ENCODE results near the gene CLDN9. TPM values are rescaled to one million over a fixed set of nuclear protein-coding genes. Genes with fewer than 3 reads are reported as not detected.

CLDN9 gene
- total RNA-seq, 1 donor from 2014 or later, result 5.4 TPM

GRCh38 chr16:2966043-2966807 is 46.5 kb upstream of the CLDN9 start:
- DNase-seq (ENCODE audit: low spot score in 2 of 2, unreplicated experiment in 2 of 2), result no peak
- H3K4me3 Mint-ChIP-seq, result no peak overlapping the region
- no peak for TF ChIP-seq CTCF (IDR thresholded peaks at IDR 0.05; ENCODE audit: unreplicated experiment)
- no peak overlapping the region for H3K27ac Mint-ChIP-seq
- H3K36me3 Mint-ChIP-seq, result no peaks in the 10 kb centered on the region
- peaks cover 18% of the 10 kb centered on the region for H3K27me3 Mint-ChIP-seq (ENCODE audit: low read depth)
- H3K4me1 Mint-ChIP-seq, result peaks cover 17% of the 10 kb centered on the region
- no peaks in the 10 kb centered on the region for H3K9me3 Mint-ChIP-seq

- no peak overlapping the region for H3K4me3 Mint-ChIP-seq
- H3K9me3 Mint-ChIP-seq, result no peaks in the 10 kb centered on the region
- TF ChIP-seq CTCF (IDR thresholded peaks at IDR 0.05; ENCODE audit: unreplicated experiment), result no peak
- no peak overlapping the region for H3K27ac Mint-ChIP-seq
- DNase-seq (ENCODE audit: low spot score in 2 of 2, unreplicated experiment in 2 of 2), result no peak
- H3K36me3 Mint-ChIP-seq, result no peaks in the 10 kb centered on the region
- H3K27me3 Mint-ChIP-seq (ENCODE audit: low read depth), result peaks cover 16% of the 10 kb centered on the region
- H3K4me1 Mint-ChIP-seq, result peaks cover 15% of the 10 kb centered on the region
These were observed 45.9 kb upstream of the CLDN9 start for GRCh38 chr16:2966808-2967191.

GRCh38 chr16:2967211-2967631 is 45.5 kb upstream of the CLDN9 start:
- no peak for TF ChIP-seq CTCF (IDR thresholded peaks at IDR 0.05; ENCODE audit: unreplicated experiment)
- no peak overlapping the region for H3K4me3 Mint-ChIP-seq
- DNase-seq (ENCODE audit: low spot score in 2 of 2, unreplicated experiment in 2 of 2), result no peak
- no peaks in the 10 kb centered on the region for H3K9me3 Mint-ChIP-seq
- H3K36me3 Mint-ChIP-seq, result peaks cover under 1% of the 10 kb centered on the region
- peaks cover 13% of the 10 kb centered on the region for H3K27me3 Mint-ChIP-seq (ENCODE audit: low read depth)
- no peak overlapping the region for H3K27ac Mint-ChIP-seq
- H3K4me1 Mint-ChIP-seq, result peaks cover 17% of the 10 kb centered on the region

- Mint-ChIP-seq H3K9me3 (no peaks in the 10 kb centered on the region), H3K4me3 (no peak overlapping the region), H3K27me3 (ENCODE audit: low read depth) (peaks cover 9% of the 10 kb centered on the region), H3K4me1 (peaks cover 22% of the 10 kb centered on the region), H3K27ac (no peak overlapping the region), H3K36me3 (peaks cover 1% of the 10 kb centered on the region)
- DNase-seq (ENCODE audit: low spot score in 2 of 2, unreplicated experiment in 2 of 2), result no peak
- TF ChIP-seq CTCF (IDR thresholded peaks at IDR 0.05; ENCODE audit: unreplicated experiment), result no peak
These were observed 45.0 kb upstream of the CLDN9 start for GRCh38 chr16:2967721-2968161.

- Mint-ChIP-seq H3K27ac (no peak overlapping the region), H3K4me3 (peak overlapping the region; percentile 67), H3K27me3 (ENCODE audit: low read depth) (peaks cover 7% of the 10 kb centered on the region), H3K4me1 (peaks cover 21% of the 10 kb centered on the region), H3K36me3 (peaks cover 1% of the 10 kb centered on the region), H3K9me3 (no peaks in the 10 kb centered on the region)
- no peak for DNase-seq (ENCODE audit: low spot score in 2 of 2, unreplicated experiment in 2 of 2)
- no peak for TF ChIP-seq CTCF (IDR thresholded peaks at IDR 0.05; ENCODE audit: unreplicated experiment)
These were observed 44.4 kb upstream of the CLDN9 start for GRCh38 chr16:2968368-2968737.

Measured in mesothelial cell of epicardium (in vitro differentiated cells).